ENCODE data around the gene RAB14.

Gene RAB14

GRCh38 chr9:121219530-121219929, 17.9 kb upstream of the RAB14 start:
- H3K9ac ChIP-seq, result no peak overlapping the region

GRCh38 chr9:121218357-121219027, 16.8 kb upstream of the RAB14 start:
- Histone ChIP-seq H3K4me3 (IDR thresholded peaks at IDR 0.05; ENCODE audit: insufficient read depth, low read depth, low read length) (no peak overlapping the region), H3K4me1 (ENCODE audit: low read depth, poor library complexity, severe bottlenecking) (peaks cover under 1% of the 10 kb centered on the region), H4K20me1 (ENCODE audit: insufficient read depth) (no peaks in the 10 kb centered on the region), H3K27me3 (ENCODE audit: insufficient read depth, low read depth) (no peaks in the 10 kb centered on the region), H3K4me2 (no peak overlapping the region), H3K79me2 (ENCODE audit: insufficient read depth, low read depth) (no peaks in the 10 kb centered on the region), H3K9ac (no peak overlapping the region), H3K27ac (no peak overlapping the region), H3K36me3 (ENCODE audit: insufficient read depth) (no peaks in the 10 kb centered on the region), H2AFZ (ENCODE audit: low read depth) (no peak overlapping the region)
- no peak for TF ChIP-seq CTCF (conservative IDR thresholded peaks at IDR 0.05; ENCODE audit: low read depth, low read length)

More at GRCh38 chr9:121219530-121219929, 17.9 kb upstream of the RAB14 start:
- Histone ChIP-seq H3K4me1 (ENCODE audit: low read depth, poor library complexity, severe bottlenecking) (no peaks in the 10 kb centered on the region), H3K27me3 (ENCODE audit: insufficient read depth, low read depth) (no peaks in the 10 kb centered on the region), H3K79me2 (ENCODE audit: insufficient read depth, low read depth) (no peaks in the 10 kb centered on the region), H4K20me1 (ENCODE audit: insufficient read depth) (no peaks in the 10 kb centered on the region), H3K27ac (no peak overlapping the region), H3K36me3 (ENCODE audit: insufficient read depth) (no peaks in the 10 kb centered on the region), H3K4me3 (IDR thresholded peaks at IDR 0.05; ENCODE audit: insufficient read depth, low read depth, low read length) (no peak overlapping the region), H3K4me2 (no peak overlapping the region), H2AFZ (ENCODE audit: low read depth) (no peak overlapping the region)
- TF ChIP-seq CTCF (conservative IDR thresholded peaks at IDR 0.05; ENCODE audit: low read depth, low read length), result no peak

GRCh38 chr9:121217609-121218292, 16.1 kb upstream of the RAB14 start:
- no peaks in the 10 kb centered on the region for H3K27me3 ChIP-seq (ENCODE audit: insufficient read depth, low read depth)
- no peak overlapping the region for H3K4me3 ChIP-seq (IDR thresholded peaks at IDR 0.05; ENCODE audit: insufficient read depth, low read depth, low read length)
- H3K27ac ChIP-seq, result no peak overlapping the region
- peaks cover 7% of the 10 kb centered on the region for H3K4me1 ChIP-seq (ENCODE audit: low read depth, poor library complexity, severe bottlenecking)
- H4K20me1 ChIP-seq (ENCODE audit: insufficient read depth), result no peaks in the 10 kb centered on the region
- no peak overlapping the region for H2AFZ ChIP-seq (ENCODE audit: low read depth)
- H3K9ac ChIP-seq, result no peak overlapping the region
- no peaks in the 10 kb centered on the region for H3K36me3 ChIP-seq (ENCODE audit: insufficient read depth)
- no peak for TF ChIP-seq CTCF (conservative IDR thresholded peaks at IDR 0.05; ENCODE audit: low read depth, low read length)
- no peaks in the 10 kb centered on the region for H3K79me2 ChIP-seq (ENCODE audit: insufficient read depth, low read depth)
- H3K4me2 ChIP-seq, result no peak overlapping the region

- Histone ChIP-seq H3K4me1 (ENCODE audit: low read depth, poor library complexity, severe bottlenecking) (peaks cover 9% of the 10 kb centered on the region), H3K79me2 (ENCODE audit: insufficient read depth, low read depth) (no peaks in the 10 kb centered on the region), H3K27ac (no peak overlapping the region), H2AFZ (ENCODE audit: low read depth) (no peak overlapping the region), H3K27me3 (ENCODE audit: insufficient read depth, low read depth) (no peaks in the 10 kb centered on the region), H4K20me1 (ENCODE audit: insufficient read depth) (no peaks in the 10 kb centered on the region), H3K4me2 (no peak overlapping the region), H3K36me3 (ENCODE audit: insufficient read depth) (no peaks in the 10 kb centered on the region), H3K9ac (no peak overlapping the region), H3K4me3 (IDR thresholded peaks at IDR 0.05; ENCODE audit: insufficient read depth, low read depth, low read length) (no peak overlapping the region)
- no peak for TF ChIP-seq CTCF (conservative IDR thresholded peaks at IDR 0.05; ENCODE audit: low read depth, low read length)
These were observed 14.7 kb upstream of the RAB14 start for GRCh38 chr9:121216271-121216805.
